EL (cell line): ENCODE data around the gene FARP1.
"Not testable (repeated sequence)": the region's sequence is repeated elsewhere in the genome, so short reads cannot be mapped to it uniquely, and the experiment has no call there.

Experiments
- DNase-seq: peaks from one replicate; pipeline ENCODE4 v3.0.0-alpha.2; 2016

FARP1 gene

GRCh38 chr13:98409281-98409680 lies 266.4 kb downstream of the FARP1 start:
- DNase-seq: no peak

GRCh38 chr13:98410612-98411011 lies 267.7 kb downstream of the FARP1 start:
- no peak for DNase-seq

- no peak for DNase-seq
Observed at GRCh38 chr13:98411013-98411412, 268.1 kb downstream of the FARP1 start.

- DNase-seq: no peak
Observed at GRCh38 chr13:98411617-98412265, 268.8 kb downstream of the FARP1 start.

- DNase-seq: not testable (repeated sequence)
Observed at GRCh38 chr13:98413278-98413677, 270.4 kb downstream of the FARP1 start.

GRCh38 chr13:98413796-98414195 lies 270.9 kb downstream of the FARP1 start:
- no peak for DNase-seq

GRCh38 chr13:98415326-98416070 lies 272.6 kb downstream of the FARP1 start:
- DNase-seq: no peak

- DNase-seq: no peak
Observed at GRCh38 chr13:98416408-98416807, 273.5 kb downstream of the FARP1 start.

GRCh38 chr13:98419786-98420553 lies 277.1 kb downstream of the FARP1 start:
- no peak for DNase-seq

GRCh38 chr13:98420554-98421175 lies 277.8 kb downstream of the FARP1 start:
- DNase-seq: no peak

- no peak for DNase-seq
Observed at GRCh38 chr13:98422046-98422445, 279.2 kb downstream of the FARP1 start.

GRCh38 chr13:98423417-98423816 lies 280.5 kb downstream of the FARP1 start:
- DNase-seq: no peak

GRCh38 chr13:98427331-98427995 lies 284.6 kb downstream of the FARP1 start:
- no peak for DNase-seq

GRCh38 chr13:98428256-98428966 lies 285.5 kb downstream of the FARP1 start:
- DNase-seq: no peak

GRCh38 chr13:98429081-98429480 lies 286.2 kb downstream of the FARP1 start:
- DNase-seq: no peak

- DNase-seq: no peak
Observed at GRCh38 chr13:98429531-98429930, 286.6 kb downstream of the FARP1 start.

- no peak for DNase-seq
Observed at GRCh38 chr13:98429977-98430736, 287.3 kb downstream of the FARP1 start.

GRCh38 chr13:98432638-98433037 lies 289.7 kb downstream of the FARP1 start:
- DNase-seq: no peak

GRCh38 chr13:98433654-98434053 lies 290.8 kb downstream of the FARP1 start:
- no peak for DNase-seq

GRCh38 chr13:98434060-98434459 lies 291.2 kb downstream of the FARP1 start:
- DNase-seq: no peak

GRCh38 chr13:98435376-98435775 lies 292.5 kb downstream of the FARP1 start:
- DNase-seq: no peak
